Measurements from ENCODE around the gene GBE1. TPM values are rescaled to one million over a fixed set of nuclear protein-coding genes. Genes with fewer than 3 reads are reported as not detected.
"Not testable (repeated sequence)": the region's sequence is repeated elsewhere in the genome, so short reads cannot be mapped to it uniquely, and the experiment has no call there.

GBE1 gene
- 12.8 TPM for polyA plus RNA-seq (2012; ENCODE audit: insufficient read depth, insufficient read length)

DNA sequence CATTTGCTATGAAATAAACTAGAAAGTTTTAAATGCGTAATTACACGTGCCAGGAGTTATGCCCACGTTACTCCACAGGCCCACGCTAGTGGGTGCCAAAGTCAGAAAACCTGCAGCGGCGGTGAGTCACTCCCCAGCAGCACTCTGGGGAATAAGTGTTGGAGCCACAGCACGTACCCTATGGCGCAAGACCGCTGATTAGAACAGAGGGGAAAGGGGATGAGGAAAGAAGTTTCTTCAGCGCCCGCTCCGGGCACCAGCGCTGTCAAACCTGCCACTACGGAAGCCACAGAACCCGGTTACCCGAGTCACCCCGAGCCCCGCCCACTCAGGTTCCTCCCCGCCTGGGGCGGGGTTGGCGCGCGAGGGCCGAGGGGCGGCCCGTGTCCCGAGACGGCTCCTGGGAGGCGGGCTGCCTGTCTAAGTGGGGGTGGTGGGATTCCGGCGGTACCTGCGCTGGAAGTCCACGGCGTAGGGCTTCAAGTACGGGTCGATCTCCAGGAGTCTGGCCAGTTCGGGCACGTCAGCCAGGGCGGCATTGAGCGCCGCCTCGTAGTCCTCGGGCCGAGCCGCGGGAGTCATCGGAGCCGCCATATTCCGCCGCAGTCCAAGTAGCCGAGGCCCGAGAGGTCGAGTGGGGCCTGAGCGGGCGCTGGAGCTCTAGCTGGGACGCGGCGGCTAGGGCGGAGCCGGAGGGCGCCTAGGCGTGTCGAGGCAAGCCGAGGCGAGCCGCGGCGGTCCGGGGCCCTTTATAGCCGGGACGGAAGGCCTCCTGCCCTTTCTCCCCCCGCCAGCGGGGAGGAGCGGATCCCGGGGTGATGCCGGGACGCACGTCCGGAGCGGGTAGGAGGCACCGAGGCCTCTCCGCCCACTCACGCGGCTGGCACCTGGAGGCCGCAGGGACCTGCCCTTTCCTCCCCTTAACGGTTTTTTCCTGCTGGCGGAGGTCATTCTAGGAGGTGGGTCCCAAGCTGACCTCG, at the start of gene GBE1:
GBE1 (minus strand) TSS at position 722 of the 980 bp plus-strand sequence; CDS start at position 594, 128 bp downstream.
- DNase-seq (ENCODE audit: low read depth, low spot score): peak; percentile 84
- H3K4me3 ChIP-seq (ENCODE audit: low read length): peak within 1 kb of the TSS; percentile 73

- H3K4me3 ChIP-seq (ENCODE audit: low read length): no peak overlapping the region
- DNase-seq (ENCODE audit: low read depth, low spot score): no peak
Measured at GRCh38 chr3:81808900-81809299, 47.5 kb upstream of the GBE1 start.

DNA sequence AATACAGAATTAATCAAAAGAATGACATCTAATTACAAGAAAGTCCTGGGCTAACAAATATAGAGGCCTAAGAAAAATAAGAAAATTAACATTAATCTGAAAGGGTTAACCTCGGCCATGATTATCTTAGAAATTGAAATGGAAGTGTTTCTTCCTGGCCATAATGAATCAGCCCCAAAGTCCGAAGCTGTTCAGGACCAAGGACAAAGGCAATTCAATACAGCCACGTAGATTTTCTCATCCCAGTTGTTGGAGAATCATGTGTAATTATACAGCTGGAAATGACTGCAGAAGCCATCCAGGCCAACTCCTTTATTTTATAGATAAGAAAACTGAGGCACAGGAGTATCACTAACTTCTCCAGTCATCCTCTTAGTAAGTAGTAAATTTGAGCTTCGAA, 38.0 kb upstream of the GBE1 start:
- no peak for DNase-seq (ENCODE audit: low read depth, low spot score)
- H3K4me3 ChIP-seq (ENCODE audit: low read length): no peak overlapping the region

GRCh38 chr3:81793410-81793809, 32.0 kb upstream of the GBE1 start:
- no peak overlapping the region for H3K4me3 ChIP-seq (ENCODE audit: low read length)
- no peak for DNase-seq (ENCODE audit: low read depth, low spot score)

DNA sequence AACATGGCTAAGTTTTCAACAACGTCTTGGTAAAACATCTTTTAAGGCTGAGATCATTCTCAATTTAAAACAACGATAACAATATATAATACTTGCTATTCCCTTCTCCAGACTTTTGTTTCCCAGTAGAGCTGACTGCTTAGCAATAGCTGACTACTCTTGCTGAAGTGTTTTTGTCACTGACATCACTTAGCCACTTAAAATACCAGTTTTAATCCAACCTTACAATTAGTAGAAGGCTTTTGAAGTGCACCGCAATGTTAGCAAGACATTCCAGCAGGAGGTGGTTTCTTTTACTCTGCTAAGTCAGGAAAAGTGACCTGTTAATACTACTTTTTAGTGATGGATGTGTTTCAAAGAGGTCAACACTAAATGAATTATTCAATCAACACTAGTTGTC, 28.7 kb upstream of the GBE1 start:
- no peak for DNase-seq (ENCODE audit: low read depth, low spot score)
- no peak overlapping the region for H3K4me3 ChIP-seq (ENCODE audit: low read length)

DNA sequence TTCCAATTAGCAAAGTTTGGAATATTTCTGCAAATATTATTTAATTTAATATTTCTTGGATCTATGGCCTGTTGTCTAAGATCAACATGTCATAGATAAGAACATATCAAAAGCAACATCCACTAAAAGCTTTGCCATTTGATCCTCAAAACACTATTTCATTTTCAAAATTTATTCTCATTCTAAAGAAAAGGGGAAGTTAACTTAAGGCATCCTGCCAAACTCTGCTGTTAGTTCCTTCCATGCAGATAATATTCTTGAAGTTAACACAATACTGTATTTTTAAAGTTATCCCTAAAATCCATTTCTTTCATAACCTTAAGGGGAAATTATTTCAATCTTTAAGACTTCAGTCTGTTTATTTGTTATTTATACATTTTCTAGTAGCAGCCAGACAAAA, 28.2 kb upstream of the GBE1 start:
- no peak for DNase-seq (ENCODE audit: low read depth, low spot score)
- H3K4me3 ChIP-seq (ENCODE audit: low read length): no peak overlapping the region

DNA sequence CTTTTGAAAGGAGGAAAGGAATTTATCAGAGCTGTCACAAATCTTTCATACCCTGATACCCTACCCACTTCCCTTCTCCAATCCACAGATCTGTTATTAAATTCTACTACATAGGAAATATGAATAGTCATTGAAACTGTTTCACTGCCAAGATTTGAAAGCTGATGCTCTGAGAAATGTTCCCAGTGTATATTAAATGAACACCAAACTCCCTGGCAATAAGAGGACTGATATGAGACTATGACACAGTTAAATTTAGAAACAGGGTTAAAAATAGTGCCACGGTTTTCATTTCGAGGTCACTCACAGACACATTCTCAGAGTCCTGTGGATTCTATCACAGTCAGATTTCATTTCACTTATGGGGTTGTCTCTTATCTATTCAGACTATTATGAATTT, 27.2 kb upstream of the GBE1 start:
- no peak for DNase-seq (ENCODE audit: low read depth, low spot score)
- no peak overlapping the region for H3K4me3 ChIP-seq (ENCODE audit: low read length)

- no peak overlapping the region for H3K4me3 ChIP-seq (ENCODE audit: low read length)
Measured at GRCh38 chr3:81788044-81788443, 26.6 kb upstream of the GBE1 start.

DNA sequence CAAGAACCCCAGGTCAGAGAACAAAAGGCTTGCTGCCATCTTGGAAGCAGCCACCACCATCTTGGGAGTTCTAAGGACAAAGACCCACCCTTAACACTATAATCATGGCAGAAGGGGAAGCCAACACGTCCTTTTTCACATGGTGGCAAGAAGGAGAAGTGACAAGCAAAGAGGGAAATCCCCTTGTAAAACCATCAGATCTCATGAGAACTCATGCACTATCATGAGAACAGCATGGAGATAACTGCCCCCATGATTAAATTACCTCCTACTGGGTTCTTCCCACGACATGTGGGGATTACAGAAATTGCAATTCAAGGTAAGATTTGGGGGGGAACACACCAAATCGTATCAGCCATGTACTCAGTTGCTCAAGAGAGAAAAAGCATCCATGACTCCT, 21.1 kb upstream of the GBE1 start:
- DNase-seq (ENCODE audit: low read depth, low spot score): no peak
- H3K4me3 ChIP-seq (ENCODE audit: low read length): no peak overlapping the region

More at GRCh38 chr3:81788044-81788443, 26.6 kb upstream of the GBE1 start:
- no peak for DNase-seq (ENCODE audit: low read depth, low spot score)

DNA sequence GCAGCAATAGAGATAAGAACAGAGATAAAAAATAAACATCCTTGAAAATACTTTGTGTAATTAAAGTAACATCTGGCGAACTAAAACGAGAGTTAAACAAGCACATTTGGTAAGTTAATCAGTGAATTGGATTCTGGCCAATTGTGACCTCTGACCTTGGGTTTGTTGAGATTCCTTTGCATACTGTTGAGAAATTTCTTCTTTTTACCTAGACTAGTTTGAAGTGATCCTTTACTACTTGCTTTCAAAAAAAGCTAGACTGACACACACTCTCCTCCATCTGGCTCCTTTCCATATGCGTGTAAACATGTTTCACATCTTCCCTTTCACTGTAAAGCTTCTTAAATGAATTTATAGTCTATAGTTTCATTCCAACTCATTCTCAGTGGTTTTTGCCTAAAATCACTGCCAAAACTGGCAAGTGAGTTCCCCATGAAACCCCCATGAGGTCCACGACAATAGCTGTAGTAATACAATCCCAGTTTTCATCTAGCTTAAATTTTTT, 17.3 kb upstream of the GBE1 start:
- no peak overlapping the region for H3K4me3 ChIP-seq (ENCODE audit: low read length)
- no peak for DNase-seq (ENCODE audit: low read depth, low spot score)

DNA sequence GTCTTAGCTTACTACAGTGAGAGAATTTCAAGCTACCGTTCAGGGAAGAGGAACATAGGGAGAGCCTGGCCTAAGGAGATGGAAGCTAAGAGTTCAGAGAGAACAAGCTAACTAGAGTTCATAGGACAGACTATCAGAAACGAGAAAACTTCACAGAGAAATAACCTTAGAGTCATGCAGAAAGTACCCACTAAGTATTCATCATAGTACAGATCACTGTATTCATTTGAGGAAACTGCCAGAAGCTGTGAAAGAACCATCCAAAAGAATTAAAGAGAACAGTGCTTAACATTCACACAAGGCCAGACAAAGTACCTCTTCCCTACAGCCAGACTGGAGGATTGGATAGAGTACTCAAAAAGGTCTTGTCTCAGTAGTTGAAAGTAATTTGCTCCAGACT, 15.2 kb upstream of the GBE1 start:
- H3K4me3 ChIP-seq (ENCODE audit: low read length): no peak overlapping the region
- no peak for DNase-seq (ENCODE audit: low read depth, low spot score)

GRCh38 chr3:81770710-81771109, 9.3 kb upstream of the GBE1 start:
- DNase-seq (ENCODE audit: low read depth, low spot score): no peak

DNA sequence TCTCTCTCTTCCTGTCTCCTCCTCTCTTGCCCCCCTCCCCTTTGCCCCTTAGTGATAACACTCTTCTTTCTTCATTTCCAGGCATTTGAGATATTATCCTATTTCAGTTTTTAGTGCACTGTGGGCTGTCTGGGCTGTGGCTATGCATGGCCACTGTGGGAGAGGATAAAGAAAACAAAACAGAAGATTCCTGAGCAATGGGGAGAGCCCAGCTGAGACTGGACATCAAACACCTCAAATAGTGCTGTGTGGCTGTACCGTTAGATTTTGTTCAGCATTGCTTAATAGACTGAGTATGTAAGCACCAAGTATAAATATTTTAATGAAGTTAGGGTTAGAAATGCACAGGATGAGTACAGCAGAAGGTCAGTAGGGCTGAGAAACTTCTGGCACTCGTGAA, 7.9 kb upstream of the GBE1 start:
- no peak for DNase-seq (ENCODE audit: low read depth, low spot score)
- no peak overlapping the region for H3K4me3 ChIP-seq (ENCODE audit: low read length)

More at GRCh38 chr3:81770710-81771109, 9.3 kb upstream of the GBE1 start:
- no peak overlapping the region for H3K4me3 ChIP-seq (ENCODE audit: low read length)

- not testable (repeated sequence) for H3K4me3 ChIP-seq (ENCODE audit: low read length); DNase-seq (ENCODE audit: low read depth, low spot score)
Measured at GRCh38 chr3:81767250-81767859, 5.9 kb upstream of the GBE1 start.

- no peak overlapping the region for H3K4me3 ChIP-seq (ENCODE audit: low read length)
- DNase-seq (ENCODE audit: low read depth, low spot score): no peak
Measured at GRCh38 chr3:81765400-81765799, 4.0 kb upstream of the GBE1 start.

GRCh38 chr3:81764665-81765064, 3.2 kb upstream of the GBE1 start:
- no peak for DNase-seq (ENCODE audit: low read depth, low spot score)
- H3K4me3 ChIP-seq (ENCODE audit: low read length): no peak overlapping the region

- no peak overlapping the region for H3K4me3 ChIP-seq (ENCODE audit: low read length)
- no peak for DNase-seq (ENCODE audit: low read depth, low spot score)
Measured at GRCh38 chr3:81764002-81764401, 2.6 kb upstream of the GBE1 start.

DNA sequence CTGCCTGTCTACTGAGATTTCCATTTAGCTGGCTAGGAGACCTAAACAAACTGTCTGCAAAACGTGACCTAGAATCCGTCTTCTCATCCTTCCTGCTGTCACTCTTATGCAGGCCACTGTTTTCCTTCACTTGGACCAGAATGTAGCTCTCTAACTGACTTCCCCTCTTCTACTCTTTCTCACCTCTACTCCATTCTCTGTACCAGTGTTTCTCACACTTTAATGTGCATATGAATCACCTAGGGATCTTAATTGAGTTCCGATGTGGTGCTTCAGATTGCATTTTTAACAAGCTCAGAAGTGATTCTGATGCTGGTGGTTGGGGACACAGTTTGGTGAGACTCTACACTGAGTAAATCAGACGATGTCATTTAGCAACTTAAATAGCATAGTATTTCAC, 1.6 kb upstream of the GBE1 start:
- H3K4me3 ChIP-seq (ENCODE audit: low read length): no peak overlapping the region
- DNase-seq (ENCODE audit: low read depth, low spot score): no peak

DNA sequence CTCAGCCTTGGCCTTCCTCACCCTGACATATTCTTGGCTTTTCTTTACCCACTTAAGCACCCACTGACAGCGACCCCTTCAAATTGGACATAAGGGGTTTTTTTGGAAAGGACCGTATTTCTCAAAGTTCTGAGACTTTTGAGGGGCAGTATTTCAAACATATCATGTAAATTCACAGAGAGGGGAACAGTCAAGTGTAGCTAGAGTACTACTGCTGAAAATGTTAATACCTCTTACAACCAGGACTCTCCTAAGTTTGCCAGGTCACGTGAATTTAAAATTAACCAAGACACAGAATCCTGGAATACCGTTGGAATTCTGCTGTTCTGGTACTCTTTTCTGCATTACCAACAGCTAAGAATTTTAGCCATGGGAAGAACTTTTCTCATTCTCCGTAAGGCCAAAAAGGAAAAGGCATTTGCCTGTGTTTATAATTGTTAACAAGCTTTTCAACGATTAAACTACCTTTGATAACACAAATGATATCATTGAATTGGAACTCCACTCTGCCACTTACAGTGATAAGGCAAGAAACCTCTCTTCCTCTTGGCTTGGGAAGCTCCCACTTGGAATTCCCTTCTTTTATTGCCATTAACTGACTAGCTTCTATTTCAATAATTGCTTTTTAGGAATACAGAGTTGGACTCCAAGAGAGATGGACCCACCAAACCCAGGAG, 597 bp upstream of the GBE1 start:
- H3K4me3 ChIP-seq (ENCODE audit: low read length): peak overlapping the region; percentile 73
- peak; percentile 9 for DNase-seq (ENCODE audit: low read depth, low spot score)

DNA sequence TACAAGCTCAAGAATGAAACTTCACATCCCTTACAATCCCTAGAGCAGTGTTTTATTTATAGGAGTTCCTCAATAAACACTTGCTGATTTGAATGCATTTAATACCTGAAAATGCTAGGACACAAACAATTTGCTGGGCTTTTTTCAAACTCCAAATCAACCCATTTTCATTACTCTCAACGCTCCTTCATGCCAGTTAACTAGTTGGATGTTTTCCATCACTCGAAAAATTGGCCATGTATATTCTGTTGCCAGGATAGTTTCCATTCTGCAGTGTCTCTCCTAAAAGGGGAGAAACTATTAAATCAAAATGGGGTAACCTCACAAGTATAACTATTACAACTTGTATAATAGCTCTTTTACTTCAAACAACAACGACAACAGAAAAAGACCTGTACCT, 1.2 kb downstream of the GBE1 start:
- peak overlapping the region; percentile 73 for H3K4me3 ChIP-seq (ENCODE audit: low read length)
- DNase-seq (ENCODE audit: low read depth, low spot score): no peak
